C4-2B (cell line): ENCODE results near the gene IQCK.

Source experiments
- H3K27ac ChIP-seq: fragments of 450-650 bp; 2 replicates; pipeline ENCODE4 v1.5.1; 2017
- ZFX ChIP-seq: fragments of 450-650 bp; IDR thresholded peaks from 2 replicates; pipeline ENCODE4 v1.6.1; 2017
- TF ChIP-seq, protein P1 (sequence below): fragments of 450-650 bp; conservative IDR thresholded peaks from 2 replicates; pipeline ENCODE4 v1.5.1; 2017; ENCODE audit warnings: mild to moderate bottlenecking

The IQCK gene

GRCh38 chr16:19708296-19709205 lies 9.5 kb upstream of the IQCK start:
- H3K27ac ChIP-seq = no peak overlapping the region
- TF ChIP-seq, protein P1, sequence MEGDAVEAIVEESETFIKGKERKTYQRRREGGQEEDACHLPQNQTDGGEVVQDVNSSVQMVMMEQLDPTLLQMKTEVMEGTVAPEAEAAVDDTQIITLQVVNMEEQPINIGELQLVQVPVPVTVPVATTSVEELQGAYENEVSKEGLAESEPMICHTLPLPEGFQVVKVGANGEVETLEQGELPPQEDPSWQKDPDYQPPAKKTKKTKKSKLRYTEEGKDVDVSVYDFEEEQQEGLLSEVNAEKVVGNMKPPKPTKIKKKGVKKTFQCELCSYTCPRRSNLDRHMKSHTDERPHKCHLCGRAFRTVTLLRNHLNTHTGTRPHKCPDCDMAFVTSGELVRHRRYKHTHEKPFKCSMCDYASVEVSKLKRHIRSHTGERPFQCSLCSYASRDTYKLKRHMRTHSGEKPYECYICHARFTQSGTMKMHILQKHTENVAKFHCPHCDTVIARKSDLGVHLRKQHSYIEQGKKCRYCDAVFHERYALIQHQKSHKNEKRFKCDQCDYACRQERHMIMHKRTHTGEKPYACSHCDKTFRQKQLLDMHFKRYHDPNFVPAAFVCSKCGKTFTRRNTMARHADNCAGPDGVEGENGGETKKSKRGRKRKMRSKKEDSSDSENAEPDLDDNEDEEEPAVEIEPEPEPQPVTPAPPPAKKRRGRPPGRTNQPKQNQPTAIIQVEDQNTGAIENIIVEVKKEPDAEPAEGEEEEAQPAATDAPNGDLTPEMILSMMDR = no peak
- TF ChIP-seq ZFX = no peak

- TF ChIP-seq, protein P1 = no peak
- no peak for TF ChIP-seq ZFX
- H3K27ac ChIP-seq = no peak overlapping the region
These were observed 8.5 kb upstream of the IQCK start for GRCh38 chr16:19709381-19710136.

DNA sequence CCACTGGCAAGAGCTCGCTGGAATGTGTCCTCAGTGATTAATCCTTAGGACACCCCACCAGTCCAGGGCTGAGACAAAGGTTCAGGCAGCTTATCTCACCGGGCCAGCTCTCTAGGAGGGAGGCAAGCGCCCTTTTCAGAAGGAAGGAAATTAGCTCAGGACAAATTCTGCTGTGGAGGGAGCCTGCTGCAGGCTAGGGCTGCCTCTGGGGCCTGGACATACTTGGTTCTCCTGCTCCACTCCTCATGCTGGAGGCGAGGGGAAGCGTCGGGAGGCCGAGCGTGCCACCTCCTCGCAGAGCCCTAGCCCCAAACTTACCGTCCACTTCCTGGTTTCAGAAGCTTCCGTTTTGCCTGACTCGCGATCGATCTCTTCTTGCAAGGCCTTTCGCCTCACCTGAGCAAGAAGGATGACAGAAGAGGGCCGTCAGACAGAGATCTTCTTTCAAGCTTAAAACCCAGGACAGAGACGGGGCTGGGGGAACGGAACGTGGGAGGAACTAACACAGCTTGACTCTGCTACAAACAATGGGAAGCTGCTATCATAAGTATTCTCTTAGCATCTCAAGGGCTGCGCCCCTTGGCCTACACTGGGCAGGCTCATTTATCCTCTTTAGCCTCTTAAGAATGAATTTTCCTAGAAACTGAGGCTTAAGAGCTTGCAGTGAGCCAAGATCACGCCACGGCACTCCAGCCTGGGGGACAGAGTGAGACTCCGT lies 7.7 kb upstream of the IQCK start:
- no peak for TF ChIP-seq ZFX
- H3K27ac ChIP-seq = no peak overlapping the region

DNA sequence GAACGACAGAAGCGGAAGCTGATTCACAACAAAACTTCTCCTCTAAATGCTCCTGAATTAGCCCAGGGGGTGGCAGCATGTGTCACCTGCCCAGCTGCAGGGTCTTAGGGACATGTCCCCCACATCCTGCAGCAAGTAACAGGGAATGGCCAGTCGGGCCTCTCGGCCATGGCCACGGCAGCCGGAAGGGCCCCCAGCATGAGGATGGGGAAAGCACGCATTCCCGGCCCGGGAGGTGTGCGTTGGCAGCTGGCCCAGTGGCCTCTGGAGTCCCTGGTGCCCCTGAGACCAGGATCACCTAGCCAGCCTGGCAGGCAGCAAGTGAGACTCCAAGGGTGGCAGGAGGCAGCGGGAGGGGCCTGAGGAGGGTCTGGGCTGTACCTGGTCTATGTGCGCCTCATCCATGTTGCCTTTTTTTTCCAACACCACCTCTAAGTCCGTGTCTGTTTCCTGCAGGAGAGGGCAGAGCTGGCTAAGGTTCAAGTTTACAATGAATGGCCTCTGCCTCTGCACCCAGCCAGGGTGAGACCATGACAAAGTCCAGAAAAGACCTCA lies 7.0 kb upstream of the IQCK start:
- no peak for TF ChIP-seq ZFX
- H3K27ac ChIP-seq = no peak overlapping the region

DNA sequence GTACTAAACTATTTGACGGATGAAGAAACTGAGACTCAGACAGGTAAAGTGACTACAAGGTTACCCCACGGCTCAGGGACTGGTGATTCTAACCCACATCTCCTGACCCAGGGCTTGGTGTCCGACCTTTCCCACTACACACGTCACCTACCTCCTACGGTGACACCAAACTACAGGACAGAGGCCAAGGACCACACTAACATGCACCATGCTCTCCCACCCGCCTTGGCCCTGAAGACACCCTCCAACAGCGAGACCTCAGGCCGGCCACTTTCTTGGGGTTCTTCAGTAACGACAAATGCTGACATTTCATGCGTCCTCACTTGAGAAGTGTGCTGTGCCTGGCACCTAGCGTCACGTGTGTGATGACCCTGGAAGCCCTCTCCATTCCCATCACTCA lies 6.4 kb upstream of the IQCK start:
- H3K27ac ChIP-seq = no peak overlapping the region
- TF ChIP-seq, protein P1 = no peak
- no peak for TF ChIP-seq ZFX

- no peak overlapping the region for H3K27ac ChIP-seq
- no peak for TF ChIP-seq ZFX
- TF ChIP-seq, protein P1 = no peak
These were observed 5.5 kb upstream of the IQCK start for GRCh38 chr16:19712418-19713058.

GRCh38 chr16:19713697-19714096 lies 4.4 kb upstream of the IQCK start:
- no peak overlapping the region for H3K27ac ChIP-seq
- TF ChIP-seq ZFX = no peak
- TF ChIP-seq, protein P1 = no peak
